NCI-H2107 (cell line): Measurements from ENCODE around the gene PKNOX1.
"Not testable (repeated sequence)": the region's sequence is repeated elsewhere in the genome, so short reads cannot be mapped to it uniquely, and the experiment has no call there.

Experiments
- DNase-seq: peaks from one replicate; lab custom pipeline; 2025; lab: John Stamatoyannopoulos, UW

PKNOX1 gene

GRCh38 chr21:42973991-42974831 is at the start of gene PKNOX1:
Gene PKNOX1 (plus strand): TSS chr21:42974562. CDS start chr21:43004382, 29,820 bp downstream.
- peak; percentile 100 for DNase-seq

- no peak for DNase-seq
Measured at GRCh38 chr21:42925114-42925926, 49.0 kb upstream of the PKNOX1 start, which contains the start of gene ERVH48-1. Gene ERVH48-1 (minus strand): TSS chr21:42925630. CDS start chr21:42919006, 6,624 bp downstream.

GRCh38 chr21:42927474-42928200 is 46.7 kb upstream of the PKNOX1 start:
- DNase-seq, result not testable (repeated sequence)

GRCh38 chr21:42929969-42930368 is 44.4 kb upstream of the PKNOX1 start:
- no peak for DNase-seq

- DNase-seq, result no peak
Measured at GRCh38 chr21:42931560-42932235, 42.7 kb upstream of the PKNOX1 start.

GRCh38 chr21:42932378-42933136 is 41.8 kb upstream of the PKNOX1 start:
- not testable (repeated sequence) for DNase-seq

- DNase-seq, result not testable (repeated sequence)
Measured at GRCh38 chr21:42933137-42933970, 41.0 kb upstream of the PKNOX1 start.

- DNase-seq, result not testable (repeated sequence)
Measured at GRCh38 chr21:42933973-42934372, 40.4 kb upstream of the PKNOX1 start.

- DNase-seq, result not testable (repeated sequence)
Measured at GRCh38 chr21:42936360-42936759, 38.0 kb upstream of the PKNOX1 start.

- DNase-seq, result not testable (repeated sequence)
Measured at GRCh38 chr21:42937034-42937940, 37.1 kb upstream of the PKNOX1 start.

GRCh38 chr21:42937960-42938605 is 36.3 kb upstream of the PKNOX1 start:
- DNase-seq, result no peak

GRCh38 chr21:42938606-42938995 is 35.8 kb upstream of the PKNOX1 start:
- DNase-seq, result not testable (repeated sequence)

GRCh38 chr21:42939582-42940413 is 34.6 kb upstream of the PKNOX1 start:
- no peak for DNase-seq

GRCh38 chr21:42941696-42942085 is 32.7 kb upstream of the PKNOX1 start:
- DNase-seq, result no peak

GRCh38 chr21:42942244-42942643 is 32.1 kb upstream of the PKNOX1 start:
- no peak for DNase-seq

GRCh38 chr21:42949094-42949755 is 25.1 kb upstream of the PKNOX1 start:
- DNase-seq, result not testable (repeated sequence)

GRCh38 chr21:42951193-42951592 is 23.2 kb upstream of the PKNOX1 start:
- not testable (repeated sequence) for DNase-seq
